ENCODE results near the gene MYPN. TPM values are rescaled to one million over a fixed set of nuclear protein-coding genes. Genes with fewer than 3 reads are reported as not detected.

Gene MYPN
- total and polyA plus RNA-seq, 3 donors from 2014 or later = 1.5 to 2.3 (median 1.8) TPM

- H3K27ac ChIP-seq = no peak overlapping the region
- no peaks in the 10 kb centered on the region for H3K27me3 ChIP-seq
- no peaks in the 10 kb centered on the region for H3K4me1 ChIP-seq
- no peak for TF ChIP-seq POLR2A (IDR thresholded peaks at IDR 0.05)
- no peak for TF ChIP-seq CTCF (IDR thresholded peaks at IDR 0.05)
- H3K4me3 ChIP-seq = no peak overlapping the region
- intact Hi-C loops (cut with DNase I; ENCODE audit: low total_unique reads) = no loop called here
- no peak for DNase-seq
- no peaks in the 10 kb centered on the region for H3K36me3 ChIP-seq (ENCODE audit: low read depth, missing control alignments)
- H3K9me3 ChIP-seq = no peaks in the 10 kb centered on the region
These were observed 111.9 kb downstream of the MYPN start for GRCh38 chr10:68221196-68221595.

- Histone ChIP-seq H3K4me3 (no peak overlapping the region), H3K9me3 (no peaks in the 10 kb centered on the region), H3K4me1 (no peaks in the 10 kb centered on the region), H3K36me3 (ENCODE audit: low read depth, missing control alignments) (no peaks in the 10 kb centered on the region), H3K27ac (no peak overlapping the region), H3K27me3 (no peaks in the 10 kb centered on the region)
- intact Hi-C loops (cut with DNase I; ENCODE audit: low total_unique reads) = no loop called here
- WGBS, 2 donors = 83 to 89% methylated on average over 2 of the region's 2 CpGs
- TF ChIP-seq CTCF (IDR thresholded peaks at IDR 0.05) (no peak), POLR2A (IDR thresholded peaks at IDR 0.05) (no peak)
- no peak for DNase-seq
These were observed 113.1 kb downstream of the MYPN start for GRCh38 chr10:68222391-68222790.

GRCh38 chr10:68223535-68224165 lies 114.4 kb downstream of the MYPN start:
- no peaks in the 10 kb centered on the region for H3K27me3 ChIP-seq
- H3K27ac ChIP-seq = no peak overlapping the region
- H3K9me3 ChIP-seq = no peaks in the 10 kb centered on the region
- H3K36me3 ChIP-seq (ENCODE audit: low read depth, missing control alignments) = no peaks in the 10 kb centered on the region
- no peak overlapping the region for H3K4me3 ChIP-seq
- H3K4me1 ChIP-seq = no peaks in the 10 kb centered on the region
- no peak for TF ChIP-seq CTCF (IDR thresholded peaks at IDR 0.05)
- no peak for TF ChIP-seq POLR2A (IDR thresholded peaks at IDR 0.05)
- no peak for DNase-seq
- intact Hi-C loops (cut with DNase I; ENCODE audit: low total_unique reads) = no loop called here
- 82 to 83% methylated on average over 3 of the region's 3 CpGs for WGBS, 2 donors

- Histone ChIP-seq H3K9me3 (no peaks in the 10 kb centered on the region), H3K4me3 (no peak overlapping the region), H3K36me3 (ENCODE audit: low read depth, missing control alignments) (no peaks in the 10 kb centered on the region), H3K27ac (no peak overlapping the region), H3K27me3 (no peaks in the 10 kb centered on the region), H3K4me1 (no peaks in the 10 kb centered on the region)
- intact Hi-C loops (cut with DNase I; ENCODE audit: low total_unique reads) = no loop called here
- no peak for DNase-seq
- no peak for TF ChIP-seq POLR2A (IDR thresholded peaks at IDR 0.05)
- TF ChIP-seq CTCF (IDR thresholded peaks at IDR 0.05) = no peak
These were observed 115.5 kb downstream of the MYPN start for GRCh38 chr10:68224810-68225209.

GRCh38 chr10:68230268-68230667 lies 121.0 kb downstream of the MYPN start:
- Histone ChIP-seq H3K27ac (no peak overlapping the region), H3K27me3 (no peaks in the 10 kb centered on the region), H3K9me3 (no peaks in the 10 kb centered on the region), H3K36me3 (ENCODE audit: low read depth, missing control alignments) (no peaks in the 10 kb centered on the region), H3K4me3 (no peak overlapping the region), H3K4me1 (no peaks in the 10 kb centered on the region)
- DNase-seq = no peak
- TF ChIP-seq POLR2A (IDR thresholded peaks at IDR 0.05) (no peak), CTCF (IDR thresholded peaks at IDR 0.05) (no peak)
- WGBS, 2 donors = 59 to 67% methylated on average over 5 of the region's 5 CpGs
- intact Hi-C loops (cut with DNase I; ENCODE audit: low total_unique reads) = no loop called here
